Muscle layer of duodenum (tissue), 2 donors: Measurements from ENCODE around the gene TBC1D22A.
"Not testable (repeated sequence)": the region's sequence is repeated elsewhere in the genome, so short reads cannot be mapped to it uniquely, and the experiment has no call there.

Experiments
- H3K27ac ChIP-seq: one replicate; pipeline ENCODE4 v1.7.0; 2013; ENCODE audit warnings: mild to moderate bottlenecking, low read length
- H3K27me3 ChIP-seq: one replicate; pipeline ENCODE4 v1.7.0; 2013; ENCODE audit warnings: low read depth, mild to moderate bottlenecking, control low read depth, low read length
- H3K36me3 ChIP-seq, 2 donors: one replicate each; pipeline ENCODE4 v1.7.0; 2013; ENCODE audit warnings: low read length in 2 of 2, control low read depth in 1 of 2, mild to moderate bottlenecking in 1 of 2; ENCODE audit not compliant: insufficient read depth in 2 of 2, control insufficient read depth in 1 of 2
- H3K4me1 ChIP-seq, 2 donors: one replicate each; pipeline ENCODE4 v1.7.0; 2013; ENCODE audit warnings: low read length in 2 of 2, mild to moderate bottlenecking in 2 of 2, control low read depth in 1 of 2, moderate library complexity in 1 of 2; ENCODE audit not compliant: insufficient read depth in 2 of 2, control insufficient read depth in 1 of 2
- H3K4me3 ChIP-seq, 2 donors: one replicate each; pipeline ENCODE4 v1.7.0; 2013; ENCODE audit warnings: low read length in 2 of 2, low read depth in 1 of 2, mild to moderate bottlenecking in 1 of 2
- H3K9me3 ChIP-seq, 2 donors: one replicate each; pipeline ENCODE4 v1.7.0; 2013; ENCODE audit warnings: low read length in 2 of 2, control low read depth in 1 of 2, mild to moderate bottlenecking in 1 of 2; ENCODE audit not compliant: control insufficient read depth in 1 of 2
- donor health status: healthy.

The TBC1D22A gene

GRCh38 chr22:47111626-47112581, 349.5 kb downstream of the TBC1D22A start:
- Histone ChIP-seq H3K27ac (no peak overlapping the region), H3K27me3 (no peaks in the 10 kb centered on the region), H3K4me1 (no peaks in the 10 kb centered on the region), H3K4me3 (no peak overlapping the region), H3K36me3 (peaks cover 0 to 18% of the 10 kb centered on the region in 2 donors), H3K9me3 (no peaks in the 10 kb centered on the region)

- no peak overlapping the region for H3K4me3 ChIP-seq
- no peaks in the 10 kb centered on the region for H3K9me3 ChIP-seq
- H3K36me3 ChIP-seq = peaks cover 0 to 18% of the 10 kb centered on the region in 2 donors
- no peaks in the 10 kb centered on the region for H3K4me1 ChIP-seq
- H3K27ac ChIP-seq = no peak overlapping the region
- H3K27me3 ChIP-seq = no peaks in the 10 kb centered on the region
These were observed 350.1 kb downstream of the TBC1D22A start for GRCh38 chr22:47112582-47112965.

GRCh38 chr22:47112994-47113852, 350.8 kb downstream of the TBC1D22A start:
- Histone ChIP-seq H3K9me3 (no peaks in the 10 kb centered on the region), H3K4me1 (no peaks in the 10 kb centered on the region), H3K27ac (no peak overlapping the region), H3K36me3 (peaks cover 0 to 18% of the 10 kb centered on the region in 2 donors), H3K27me3 (no peaks in the 10 kb centered on the region), H3K4me3 (no peak overlapping the region)

DNA sequence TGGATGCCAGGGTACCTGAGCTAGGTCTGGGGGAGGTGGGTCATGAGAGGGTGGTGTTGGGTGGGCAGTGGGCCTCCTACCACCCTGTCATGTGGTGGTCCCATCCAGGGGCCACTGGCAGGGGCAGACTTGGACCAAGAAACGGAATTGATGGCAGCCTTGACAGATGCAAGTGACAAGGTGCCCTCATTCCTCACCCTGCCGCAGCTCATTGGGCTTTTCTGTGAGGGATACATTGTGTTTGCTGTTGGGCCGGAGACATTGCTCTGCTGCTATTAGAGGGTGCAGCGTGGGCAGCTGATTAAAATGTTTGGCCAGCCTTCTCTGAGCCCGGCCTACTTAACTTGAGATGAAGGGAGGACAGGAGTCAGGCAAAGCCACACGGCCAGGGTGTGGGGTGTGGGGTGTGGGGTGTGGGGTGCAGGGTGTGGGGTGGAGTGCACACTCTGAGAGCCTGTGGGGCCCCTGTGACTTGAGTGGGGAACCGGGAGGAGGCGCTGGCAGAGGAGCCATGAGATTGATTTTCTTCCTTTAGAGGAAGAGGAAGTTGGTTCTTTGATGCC, 351.5 kb downstream of the TBC1D22A start:
- no peaks in the 10 kb centered on the region for H3K4me1 ChIP-seq
- H3K27me3 ChIP-seq = no peaks in the 10 kb centered on the region
- H3K27ac ChIP-seq = no peak overlapping the region
- no peak overlapping the region for H3K4me3 ChIP-seq
- H3K36me3 ChIP-seq = peaks cover 0 to 18% of the 10 kb centered on the region in 2 donors
- H3K9me3 ChIP-seq = no peaks in the 10 kb centered on the region

- Histone ChIP-seq H3K9me3 (no peaks in the 10 kb centered on the region), H3K27me3 (no peaks in the 10 kb centered on the region), H3K27ac (no peak overlapping the region), H3K4me1 (no peaks in the 10 kb centered on the region), H3K4me3 (no peak overlapping the region), H3K36me3 (peaks cover 0 to 18% of the 10 kb centered on the region in 2 donors)
These were observed 352.5 kb downstream of the TBC1D22A start for GRCh38 chr22:47114813-47115517.

DNA sequence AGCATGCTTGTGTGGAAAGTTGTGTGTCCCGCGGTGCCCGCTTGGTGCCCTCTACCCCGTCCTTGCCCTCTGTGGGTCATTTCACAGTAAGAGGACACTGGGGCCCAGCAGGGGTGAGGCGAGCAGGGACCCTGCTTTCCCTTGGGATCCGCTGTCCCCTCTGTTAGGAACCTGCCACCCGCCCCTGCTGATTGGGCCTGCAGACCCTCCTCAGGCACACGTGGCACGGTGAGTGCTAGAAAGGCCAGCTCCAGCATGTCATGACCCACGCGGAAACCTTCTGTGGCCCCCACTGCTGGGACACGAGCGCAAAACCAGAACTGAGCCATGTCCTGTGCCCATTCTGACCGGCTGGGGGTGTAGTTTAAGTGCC, 353.1 kb downstream of the TBC1D22A start:
- Histone ChIP-seq H3K36me3 (peaks cover 0 to 18% of the 10 kb centered on the region in 2 donors), H3K27me3 (no peaks in the 10 kb centered on the region), H3K4me3 (no peak overlapping the region), H3K4me1 (no peaks in the 10 kb centered on the region), H3K27ac (no peak overlapping the region), H3K9me3 (no peaks in the 10 kb centered on the region)

DNA sequence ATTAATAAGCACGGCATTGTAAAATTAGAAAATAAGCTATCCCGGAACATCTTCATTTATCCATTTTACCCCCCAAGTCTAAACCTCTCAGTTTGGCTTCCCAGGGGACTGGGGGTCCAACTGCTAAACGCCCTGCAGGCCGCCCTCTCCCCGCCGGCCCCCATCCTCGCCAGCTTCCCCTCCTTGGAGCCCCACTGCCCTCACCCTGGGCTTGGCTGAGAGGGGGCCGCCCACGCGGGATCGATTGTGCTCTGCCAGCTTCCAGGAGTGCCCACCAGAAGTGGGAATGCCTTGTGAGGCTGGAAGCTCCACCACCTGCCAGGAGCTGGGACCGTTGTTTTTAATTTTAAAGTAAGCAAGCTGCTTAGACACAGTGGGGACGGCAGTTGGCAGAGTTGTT, 353.5 kb downstream of the TBC1D22A start:
- H3K4me1 ChIP-seq = no peaks in the 10 kb centered on the region
- no peak overlapping the region for H3K27ac ChIP-seq
- H3K36me3 ChIP-seq = peaks cover 0 to 18% of the 10 kb centered on the region in 2 donors
- H3K27me3 ChIP-seq = no peaks in the 10 kb centered on the region
- no peak overlapping the region for H3K4me3 ChIP-seq
- no peaks in the 10 kb centered on the region for H3K9me3 ChIP-seq

DNA sequence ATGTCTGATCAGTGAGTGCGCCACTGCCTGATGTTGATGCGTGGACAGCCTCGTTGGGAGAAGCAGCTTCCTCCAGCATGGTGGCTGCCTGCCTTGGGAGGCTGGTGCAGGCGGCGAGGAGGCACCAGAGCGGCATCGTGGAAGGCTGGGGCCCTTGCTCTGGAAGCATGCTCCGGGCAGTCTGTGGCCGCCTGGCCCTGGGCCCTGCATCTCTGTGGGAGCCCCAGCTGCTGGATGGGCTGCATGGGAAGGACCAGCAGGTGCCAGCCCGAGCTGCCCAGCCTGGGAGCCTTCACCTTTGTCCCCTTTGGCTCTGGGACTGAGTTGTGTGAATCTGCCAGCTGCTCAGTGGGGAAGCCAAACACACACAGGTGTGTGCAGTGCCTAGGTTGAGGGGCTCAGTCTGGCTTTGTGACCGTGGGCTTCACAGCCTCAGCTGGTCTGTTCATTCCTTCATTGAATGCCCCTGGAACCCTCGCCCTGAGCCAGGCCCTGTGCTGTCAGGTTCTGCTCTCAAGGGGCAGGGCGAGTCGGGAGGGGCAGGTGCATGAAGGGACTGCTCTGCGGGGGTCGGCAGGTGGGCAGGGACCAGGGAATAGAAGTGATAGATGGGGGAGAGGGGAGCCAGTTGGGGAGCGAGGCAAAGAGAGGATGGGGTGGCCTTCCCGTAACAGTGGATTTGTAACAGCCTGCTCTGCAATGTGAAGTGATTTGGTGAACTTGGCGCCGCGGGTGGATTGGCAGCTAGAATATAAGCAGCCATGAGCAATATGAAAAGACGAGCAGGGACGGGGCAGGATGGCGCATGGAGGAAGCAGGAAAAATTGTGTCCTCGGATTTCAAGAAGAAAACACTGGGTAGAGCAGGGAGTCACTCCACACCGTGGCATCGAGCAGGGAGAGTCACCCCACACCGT, 354.2 kb downstream of the TBC1D22A start:
- no peaks in the 10 kb centered on the region for H3K9me3 ChIP-seq
- no peak overlapping the region for H3K4me3 ChIP-seq
- no peaks in the 10 kb centered on the region for H3K27me3 ChIP-seq
- no peaks in the 10 kb centered on the region for H3K4me1 ChIP-seq
- H3K36me3 ChIP-seq = peaks cover 0 to 16% of the 10 kb centered on the region in 2 donors
- H3K27ac ChIP-seq = no peak overlapping the region

DNA sequence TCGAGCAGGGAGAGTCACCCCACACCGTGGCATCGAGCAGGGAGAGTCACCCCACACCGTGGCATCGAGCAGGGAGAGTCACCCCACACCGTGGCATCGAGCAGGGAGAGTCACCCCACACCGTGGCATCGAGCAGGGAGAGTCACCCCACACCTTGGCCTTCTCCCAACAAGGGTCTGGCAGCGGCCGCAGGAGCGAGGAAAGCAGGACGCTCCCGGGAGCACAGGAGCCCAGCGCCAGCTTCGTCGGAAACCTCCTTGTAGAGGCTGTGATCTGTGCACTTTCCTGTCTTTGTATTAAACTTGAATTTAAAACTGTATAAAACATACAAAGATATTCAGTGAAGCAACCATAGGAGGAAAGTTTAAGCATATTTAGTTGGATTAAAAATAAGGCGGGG, 355.0 kb downstream of the TBC1D22A start:
- not testable (repeated sequence) for H3K27me3 ChIP-seq, H3K9me3 ChIP-seq, H3K4me3 ChIP-seq, H3K36me3 ChIP-seq, H3K27ac ChIP-seq, H3K4me1 ChIP-seq

DNA sequence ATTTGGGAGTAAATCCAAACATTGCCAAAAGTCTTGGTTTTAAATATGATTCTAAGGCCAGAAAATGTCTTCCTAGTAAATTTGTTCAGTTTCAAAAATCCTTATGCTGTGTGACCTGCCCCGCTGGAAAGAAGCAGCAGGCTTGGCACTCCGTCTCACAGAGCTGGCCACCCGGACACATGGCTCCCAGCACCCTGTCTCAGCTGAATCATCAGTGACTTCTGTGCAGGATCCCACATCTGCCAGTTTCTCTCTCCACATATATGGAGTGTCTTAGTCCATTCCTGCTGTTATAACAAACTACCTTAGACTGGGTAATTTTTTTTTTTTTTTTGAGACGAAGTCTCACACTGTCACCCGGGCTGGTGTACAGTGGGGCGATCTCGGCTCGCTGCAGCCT, 356.7 kb downstream of the TBC1D22A start:
- Histone ChIP-seq H3K27me3 (no peaks in the 10 kb centered on the region), H3K9me3 (no peaks in the 10 kb centered on the region), H3K4me1 (no peaks in the 10 kb centered on the region), H3K27ac (no peak overlapping the region), H3K36me3 (no peaks in the 10 kb centered on the region), H3K4me3 (no peak overlapping the region)
